Adrenal gland (tissue), 12 donors: Measurements from ENCODE around the gene ENDOG. TPM values are rescaled to one million over a fixed set of nuclear protein-coding genes. Genes with fewer than 3 reads are reported as not detected.

Source experiments
- DNase-seq, 7 donors: peaks; one replicate each; pipeline ENCODE4 v3.0.0-alpha.2; 2019 to 2020
- H3K27ac ChIP-seq, 5 donors: fragments of 200-600 bp; sonication (generic) in 4 of 5; 1 replicate in 3 of 5; 2 replicates in 2 of 5; pipeline versions ENCODE4 v1.5.1 to v1.8.0; 2016 to 2020; ENCODE audit warnings: mild to moderate bottlenecking in 1 of 5
- H3K27me3 ChIP-seq: fragments of 200-600 bp; 2 replicates; pipeline ENCODE4 v1.8.0; 2021
- H3K36me3 ChIP-seq, 2 donors: fragments of 200-600 bp; replicated peaks in 1 of 2; 1 replicate in 1 of 2; 2 replicates in 1 of 2; pipeline versions ENCODE4 v1.5.1 to v1.8.0; 2018 to 2022
- H3K4me1 ChIP-seq, 2 donors: fragments of 200-600 bp; replicated peaks in 1 of 2; 1 replicate in 1 of 2; 2 replicates in 1 of 2; pipeline versions ENCODE4 v1.5.1 to v1.8.0; 2018 to 2021
- H3K4me3 ChIP-seq, 4 donors: fragments of 200-600 bp; sonication (generic) in 3 of 4; one replicate each; pipeline ENCODE4 v1.5.1; 2016 to 2018
- H3K9me3 ChIP-seq, 3 donors: fragments of 200-600 bp; sonication (generic) in 1 of 3; replicated peaks in 1 of 3; 1 replicate in 2 of 3; 2 replicates in 1 of 3; pipeline versions ENCODE4 v1.5.1 to v1.8.0; 2016 to 2021
- CTCF ChIP-seq, 6 experiments: fragments of 450-650 bp in 4 of 6; fragments of 200-600 bp in 2 of 6; sonication (generic) in 1 of 6; IDR thresholded peaks; 1 replicate in 5 of 6; 2 replicates in 1 of 6; pipeline versions ENCODE4 v1.5.1 to v1.8.0; 2016 to 2021; ENCODE audit warnings: antibody characterized with exemption in 6 of 6, mild to moderate bottlenecking in 2 of 6, moderate library complexity in 1 of 6
- POLR2A ChIP-seq, 2 donors: fragments of 450-650 bp; IDR thresholded peaks; one replicate each; pipeline ENCODE4 v1.6.1; 2017; ENCODE audit warnings: antibody characterized with exemption in 2 of 2, mild to moderate bottlenecking in 2 of 2, moderate library complexity in 1 of 2
- WGBS, 4 donors: extraction: QIAGEN DNeasy Blood & Tissue Kit in 2 of 4; methylation state at CpG; one replicate each; pipeline versions ENCODE4 v1.1.5 to v1.1.7; 2013 to 2017; 5-methylcytosine and 5-hydroxymethylcytosine counted together
- intact Hi-C, 2 donors: fragments of 100-400 bp; cut with DNase I; formaldehyde crosslinking; loops; one replicate each; pipeline versions ENCODE4 v1.14.1 to v1.15.0; 2022 to 2023
- polyA plus RNA-seq, 3 donors: library from polyadenylated mRNA; stranded (reverse); fragments of 200-250 nt in 2 of 3; fragments of 350-450 nt in 1 of 3; fragmentation: Illumina TruSeq in 1 of 3; extraction: RNeasy Lipid Tissue Mini Kit (QIAGEN cat#74804) in 1 of 3; gene quantifications; one replicate each; pipeline ENCODE4 v1.2.3, GENCODE V29; 2013 to 2014
- total RNA-seq, 9 donors: library from RNA; depleted of rRNA in 4 of 9; stranded (reverse); fragments of >200 nt in 4 of 9; fragments of 120-200 nt in 1 of 9; fragmentation: NEBNext Ultra II Directional in 1 of 9; extraction: Animal tissue kit (Norgen Biotek cat#: 25700) in 1 of 9; gene quantifications; one replicate each; pipeline versions ENCODE4 v1.1.0 to v1.2.4, GENCODE V29; 2013 to 2023
- donor health status: healthy with polysubstance abuse.
- donor health status: Bipolar disorder and iron deficiency.
- donor health status: DM: yes; HTN: yes; CAD: no.
- donor health status: DM: no; HTN: no; CAD: no.
- donor health status: DM: no; HTN: no; CAD: no.
- donor health status: DM: yes; HTN: yes; CAD: no.

Gene ENDOG
- total and polyA plus RNA-seq, 12 donors: 4.9 to 113 (median 32.1) TPM

- 74 to 81% (median 77%) methylated on average over 7 of the region's 7 CpGs for WGBS, 4 donors
- no peak for DNase-seq
- no peaks in the 10 kb centered on the region for H3K27me3 ChIP-seq
- TF ChIP-seq POLR2A (IDR thresholded peaks at IDR 0.05) (no peak), CTCF (IDR thresholded peaks at IDR 0.05) (no peak)
- H3K27ac ChIP-seq: no peak overlapping the region
- no peaks in the 10 kb centered on the region for H3K36me3 ChIP-seq
- peaks cover under 1 to 8% of the 10 kb centered on the region in 2 donors for H3K4me1 ChIP-seq
- intact Hi-C loops: no loop called here
- H3K9me3 ChIP-seq: no peaks in the 10 kb centered on the region
- no peak overlapping the region for H3K4me3 ChIP-seq
Measured at GRCh38 chr9:128781187-128782070, 36.9 kb upstream of the ENDOG start.

- 85 to 100% (median 92%) methylated on average over 1 of the region's 1 CpG for WGBS, 4 donors
- peaks cover 6 to 12% of the 10 kb centered on the region in 2 donors for H3K4me1 ChIP-seq
- TF ChIP-seq POLR2A (IDR thresholded peaks at IDR 0.05): no peak
- TF ChIP-seq CTCF (IDR thresholded peaks at IDR 0.05): no peak
- H3K36me3 ChIP-seq: no peaks in the 10 kb centered on the region
- no peak for DNase-seq
- no peak overlapping the region for H3K4me3 ChIP-seq
- no peak overlapping the region for H3K27ac ChIP-seq
- no peaks in the 10 kb centered on the region for H3K9me3 ChIP-seq
- intact Hi-C loops: no loop called here
- H3K27me3 ChIP-seq: no peaks in the 10 kb centered on the region
Measured at GRCh38 chr9:128782669-128783068, 35.6 kb upstream of the ENDOG start.

GRCh38 chr9:128785427-128785826, 32.9 kb upstream of the ENDOG start:
- TF ChIP-seq POLR2A (IDR thresholded peaks at IDR 0.05) (no peak), CTCF (IDR thresholded peaks at IDR 0.05) (no peak)
- H3K4me1 ChIP-seq: peaks cover 13 to 22% of the 10 kb centered on the region in 2 donors
- H3K4me3 ChIP-seq: no peak overlapping the region
- no peaks in the 10 kb centered on the region for H3K27me3 ChIP-seq
- no peak for DNase-seq
- WGBS, 4 donors: 89 to 96% (median 95%) methylated on average over 6 of the region's 6 CpGs
- intact Hi-C loops: no loop called here
- H3K27ac ChIP-seq: no peak overlapping the region
- peaks cover 0 to 3% of the 10 kb centered on the region in 2 donors for H3K36me3 ChIP-seq
- H3K9me3 ChIP-seq: no peaks in the 10 kb centered on the region

- peak within 1 kb of the TSS in 4 of 5 donors; percentile 52 to 90 (median 83) for H3K27ac ChIP-seq
- H3K36me3 ChIP-seq: peaks cover 0 to 18% of the 10 kb centered on the region in 2 donors
- H3K4me1 ChIP-seq: peaks cover 13 to 24% of the 10 kb centered on the region in 2 donors
- peak; percentile 89 to 94 (median 92) for DNase-seq
- no peaks in the 10 kb centered on the region for H3K27me3 ChIP-seq
- H3K4me3 ChIP-seq: peak within 1 kb of the TSS; percentile 65 to 90 (median 78)
- intact Hi-C loops: no loop called here
- no peaks in the 10 kb centered on the region for H3K9me3 ChIP-seq
- WGBS, 4 donors: 7 to 39% (median 11%) methylated on average over 12 to 64 of the region's 64 CpGs
- TF ChIP-seq CTCF (IDR thresholded peaks at IDR 0.05) (no peak), POLR2A (IDR thresholded peaks at IDR 0.05) (peak in 1 of 2 donors; percentile 70)
Measured at GRCh38 chr9:128786681-128787601, 31.4 kb upstream of the ENDOG start, which contains the start of gene TBC1D13. Gene TBC1D13 (plus strand): TSS chr9:128787253. CDS start chr9:128787354, 101 bp downstream.
